AG09309 (cell line): ENCODE results near the gene NDUFA7.

Source experiments
- DNase-seq: peaks from one replicate; pipeline ENCODE4 v3.0.0-alpha.2; 2010; ENCODE audit warnings: low read depth
- H3K4me3 ChIP-seq: 2 replicates; pipeline ENCODE4 v1.5.1; 2011; ENCODE audit warnings: mild to moderate bottlenecking, low read depth, low read length, moderate library complexity; ENCODE audit not compliant: control insufficient read depth
- TF ChIP-seq, protein P1 (sequence below): IDR thresholded peaks from 2 replicates; pipeline ENCODE4 v1.5.1; 2011; ENCODE audit warnings: mild to moderate bottlenecking, low read depth, low read length, inconsistent platforms; ENCODE audit not compliant: insufficient read depth, control insufficient read depth; ENCODE audit errors: missing control alignments

NDUFA7 gene

DNA sequence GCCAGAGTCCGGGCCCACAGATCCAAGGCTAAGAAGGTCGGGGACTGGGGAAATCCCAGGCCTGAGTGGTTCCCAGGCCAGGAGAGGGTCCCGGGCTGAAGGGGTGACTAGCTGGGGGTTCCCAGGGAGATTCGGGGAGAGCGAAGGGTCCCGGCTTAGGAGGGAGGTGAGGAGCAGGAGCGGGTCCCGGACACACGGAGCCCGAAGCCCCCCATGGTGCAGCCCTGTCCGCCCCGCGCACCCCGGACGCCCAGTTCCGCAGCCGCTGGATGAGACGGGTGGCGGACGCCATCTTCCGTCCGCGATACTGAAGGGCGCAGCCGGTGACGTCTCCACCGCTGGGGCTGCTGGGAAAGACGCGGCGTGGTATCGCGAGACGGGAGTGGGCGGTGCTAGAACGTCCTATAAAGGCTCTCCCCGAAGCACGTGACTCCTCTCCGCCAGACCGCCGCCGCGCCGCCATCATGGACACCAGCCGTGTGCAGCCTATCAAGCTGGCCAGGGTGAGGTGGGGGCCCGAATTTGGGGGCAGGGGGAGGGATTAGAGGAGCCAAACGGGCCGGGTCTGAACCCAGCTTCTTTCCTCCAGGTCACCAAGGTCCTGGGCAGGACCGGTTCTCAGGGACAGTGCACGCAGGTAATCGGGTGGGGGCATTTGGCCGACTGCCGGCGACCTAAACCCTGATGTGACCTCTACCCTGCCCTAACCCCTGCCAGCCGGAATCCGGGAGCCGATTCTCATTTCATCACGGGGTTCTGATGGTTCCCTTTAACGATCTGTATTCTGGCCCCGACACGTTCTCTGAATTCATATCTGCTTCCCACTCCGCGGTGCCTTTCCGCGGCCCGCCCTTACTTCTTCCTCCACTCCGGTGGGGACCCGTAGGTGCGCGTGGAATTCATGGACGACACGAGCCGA lies at the start of gene NDUFA7, which contains the start of gene RPS28:
Gene NDUFA7 (minus strand): TSS at position 309 of the 919 bp plus-strand sequence. CDS start 17 bp downstream, at position 292.
Gene RPS28 (plus strand): TSS at position 430 of the 919 bp plus-strand sequence. CDS start 35 bp downstream, at position 465.
- TF ChIP-seq, protein P1, sequence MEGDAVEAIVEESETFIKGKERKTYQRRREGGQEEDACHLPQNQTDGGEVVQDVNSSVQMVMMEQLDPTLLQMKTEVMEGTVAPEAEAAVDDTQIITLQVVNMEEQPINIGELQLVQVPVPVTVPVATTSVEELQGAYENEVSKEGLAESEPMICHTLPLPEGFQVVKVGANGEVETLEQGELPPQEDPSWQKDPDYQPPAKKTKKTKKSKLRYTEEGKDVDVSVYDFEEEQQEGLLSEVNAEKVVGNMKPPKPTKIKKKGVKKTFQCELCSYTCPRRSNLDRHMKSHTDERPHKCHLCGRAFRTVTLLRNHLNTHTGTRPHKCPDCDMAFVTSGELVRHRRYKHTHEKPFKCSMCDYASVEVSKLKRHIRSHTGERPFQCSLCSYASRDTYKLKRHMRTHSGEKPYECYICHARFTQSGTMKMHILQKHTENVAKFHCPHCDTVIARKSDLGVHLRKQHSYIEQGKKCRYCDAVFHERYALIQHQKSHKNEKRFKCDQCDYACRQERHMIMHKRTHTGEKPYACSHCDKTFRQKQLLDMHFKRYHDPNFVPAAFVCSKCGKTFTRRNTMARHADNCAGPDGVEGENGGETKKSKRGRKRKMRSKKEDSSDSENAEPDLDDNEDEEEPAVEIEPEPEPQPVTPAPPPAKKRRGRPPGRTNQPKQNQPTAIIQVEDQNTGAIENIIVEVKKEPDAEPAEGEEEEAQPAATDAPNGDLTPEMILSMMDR = peak; percentile 29
- DNase-seq = peak; percentile 79

DNA sequence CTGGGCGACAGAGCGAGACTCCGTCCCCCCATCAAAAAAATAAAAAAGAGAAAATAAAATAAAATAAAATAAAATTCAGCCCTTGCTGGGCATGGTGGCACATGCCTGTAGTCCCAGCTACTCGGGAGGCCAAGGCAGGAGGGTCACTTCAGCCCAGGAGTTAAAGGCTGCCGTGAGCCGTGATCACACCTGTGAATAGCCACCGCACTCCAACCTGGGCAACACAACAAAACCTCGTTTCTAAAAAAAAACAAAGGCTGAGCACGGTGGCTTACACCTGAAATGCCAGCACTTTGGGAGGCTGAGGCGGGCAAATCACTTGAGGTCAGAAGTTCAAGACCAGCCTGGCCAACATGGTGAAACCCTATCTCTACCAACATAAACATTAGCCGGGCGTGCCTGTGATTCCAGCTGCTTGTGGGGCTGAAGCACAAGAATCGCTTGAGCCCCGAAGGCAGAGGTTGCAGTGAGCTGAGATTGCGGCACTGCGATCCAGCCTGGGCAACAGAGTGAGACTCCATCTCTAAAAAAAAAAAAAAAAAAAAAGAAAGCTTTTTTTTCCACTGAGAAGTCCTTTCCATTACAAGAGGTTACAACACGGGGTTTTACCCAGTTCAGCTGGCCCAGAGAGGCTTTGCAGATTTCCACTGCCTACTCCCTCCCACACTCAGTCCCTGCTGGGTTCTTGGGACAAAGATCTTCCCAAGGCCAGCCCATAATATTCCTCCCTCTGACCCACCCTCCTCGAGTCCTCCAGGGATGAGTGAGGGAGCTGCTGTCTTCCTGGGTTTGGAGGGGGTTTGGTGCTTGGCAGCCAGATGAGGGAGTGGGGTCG lies 49.2 kb upstream of the NDUFA7 start:
- TF ChIP-seq, protein P1 = no peak
- DNase-seq = no peak
- H3K4me3 ChIP-seq = no peak overlapping the region

More for the DNA sequence above, at the start of gene NDUFA7, which contains the start of gene RPS28:
- H3K4me3 ChIP-seq = peak within 1 kb of the TSS; percentile 100

- DNase-seq = peak; percentile 92
- TF ChIP-seq, protein P1 = no peak
- peak overlapping the region; percentile 3; the same call in 1 of the 2 replicates for H3K4me3 ChIP-seq
These were observed 46.3 kb upstream of the NDUFA7 start for GRCh38 chr19:8367327-8368001.

DNA sequence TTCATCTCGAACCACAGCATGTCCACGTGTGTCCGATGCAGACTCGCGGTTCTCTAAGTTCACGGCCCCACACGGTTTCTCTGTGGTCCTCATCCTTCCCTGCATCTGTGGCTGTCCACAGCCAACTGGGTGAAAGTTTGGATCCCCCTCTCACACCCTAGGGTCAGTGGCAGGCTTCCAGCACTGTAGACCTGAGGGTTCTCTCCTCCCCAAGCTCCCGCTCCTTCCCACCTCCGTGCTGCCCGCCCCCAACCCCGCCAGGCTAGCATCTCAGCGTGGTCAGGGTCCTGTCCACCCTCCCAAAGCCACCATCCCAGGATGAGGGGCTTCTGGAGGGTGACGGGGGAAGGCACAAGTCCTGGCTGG lies 45.8 kb upstream of the NDUFA7 start:
- no peak for DNase-seq
- no peak overlapping the region for H3K4me3 ChIP-seq
- TF ChIP-seq, protein P1 = no peak

- DNase-seq = no peak
- TF ChIP-seq, protein P1 = no peak
- no peak overlapping the region for H3K4me3 ChIP-seq
These were observed 45.0 kb upstream of the NDUFA7 start for GRCh38 chr19:8366121-8366581.
